Colonic mucosa (tissue), 4 donors: Measurements from ENCODE around the gene SERPINB10. TPM values are rescaled to one million over a fixed set of nuclear protein-coding genes. Genes with fewer than 3 reads are reported as not detected.
"Not testable (repeated sequence)": the region's sequence is repeated elsewhere in the genome, so short reads cannot be mapped to it uniquely, and the experiment has no call there.

Experiments used
- DNase-seq: peaks from one replicate; pipeline ENCODE4 v3.0.0-alpha.2; 2020
- H3K27ac ChIP-seq: fragments of 200-600 bp; one replicate; pipeline ENCODE4 v1.8.0; 2021
- H3K27me3 ChIP-seq: fragments of 200-600 bp; one replicate; pipeline ENCODE4 v1.8.0; 2021
- H3K36me3 ChIP-seq: fragments of 200-600 bp; one replicate; pipeline ENCODE4 v1.8.0; 2021
- H3K4me1 ChIP-seq: fragments of 200-600 bp; one replicate; pipeline ENCODE4 v1.8.0; 2021; ENCODE audit warnings: mild to moderate bottlenecking
- H3K4me3 ChIP-seq: fragments of 200-600 bp; one replicate; pipeline ENCODE4 v1.8.0; 2021
- H3K9ac ChIP-seq, 2 donors: one replicate each; pipeline ENCODE4 v1.7.0; 2013; ENCODE audit warnings: control low read depth in 2 of 2, low read depth in 2 of 2, low read length in 2 of 2
- H3K9me3 ChIP-seq: fragments of 200-600 bp; one replicate; pipeline ENCODE4 v1.8.0; 2021
- CTCF ChIP-seq: fragments of 200-600 bp; IDR thresholded peaks from one replicate; pipeline ENCODE4 v1.8.0; 2022; ENCODE audit warnings: antibody characterized with exemption, mild to moderate bottlenecking
- intact Hi-C: fragments of 100-400 bp; cut with DNase I; formaldehyde crosslinking; loops from one replicate; pipeline ENCODE4 v1.14.1; 2022
- total RNA-seq, 2 donors: library from RNA; stranded (reverse); fragmentation: NEBNext Ultra II Directional in 1 of 2; extraction: Animal tissue kit (Norgen Biotek cat#: 25700) in 1 of 2; gene quantifications; one replicate each; pipeline ENCODE4 v1.2.1, GENCODE V29; 2021
- donor health status: healthy.
- donor health status: DM: no; HTN: no; CAD: no.
- donor health status: DM: no; HTN: no; CAD: no.

SERPINB10 gene
- total RNA-seq, 2 donors from 2014 or later = not detected

- H3K27ac ChIP-seq = no peak overlapping the region
- no peak for DNase-seq
- intact Hi-C loops = no loop called here
- H3K4me1 ChIP-seq = no peaks in the 10 kb centered on the region
- no peak for TF ChIP-seq CTCF
- no peaks in the 10 kb centered on the region for H3K36me3 ChIP-seq
- no peaks in the 10 kb centered on the region for H3K9me3 ChIP-seq
- no peak overlapping the region for H3K9ac ChIP-seq
- no peaks in the 10 kb centered on the region for H3K27me3 ChIP-seq
- no peak overlapping the region for H3K4me3 ChIP-seq
Measured at GRCh38 chr18:63909870-63910269, 2.1 kb downstream of the SERPINB10 start.

- no peaks in the 10 kb centered on the region for H3K36me3 ChIP-seq
- H3K4me1 ChIP-seq = no peaks in the 10 kb centered on the region
- no peak for TF ChIP-seq CTCF
- intact Hi-C loops = no loop called here
- no peak overlapping the region for H3K4me3 ChIP-seq
- H3K27me3 ChIP-seq = no peaks in the 10 kb centered on the region
- H3K9me3 ChIP-seq = no peaks in the 10 kb centered on the region
- no peak for DNase-seq
- H3K9ac ChIP-seq = no peak overlapping the region
- H3K27ac ChIP-seq = no peak overlapping the region
Measured at GRCh38 chr18:63917817-63918216, 10.1 kb downstream of the SERPINB10 start.

- H3K27me3 ChIP-seq = no peaks in the 10 kb centered on the region
- no peak overlapping the region for H3K9ac ChIP-seq
- no peaks in the 10 kb centered on the region for H3K36me3 ChIP-seq
- no peak for TF ChIP-seq CTCF
- intact Hi-C loops = no loop called here
- H3K9me3 ChIP-seq = no peaks in the 10 kb centered on the region
- no peak overlapping the region for H3K4me3 ChIP-seq
- no peaks in the 10 kb centered on the region for H3K4me1 ChIP-seq
- no peak overlapping the region for H3K27ac ChIP-seq
- no peak for DNase-seq
Measured at GRCh38 chr18:63922049-63922448, 14.3 kb downstream of the SERPINB10 start.

GRCh38 chr18:63924551-63924950 lies 16.8 kb downstream of the SERPINB10 start:
- Histone ChIP-seq H3K27ac (no peak overlapping the region), H3K4me1 (no peaks in the 10 kb centered on the region), H3K9me3 (no peaks in the 10 kb centered on the region), H3K9ac (no peak overlapping the region), H3K4me3 (no peak overlapping the region), H3K27me3 (no peaks in the 10 kb centered on the region), H3K36me3 (no peaks in the 10 kb centered on the region)
- TF ChIP-seq CTCF = no peak
- intact Hi-C loops = no loop called here
- no peak for DNase-seq

GRCh38 chr18:63928331-63928730 lies 20.6 kb downstream of the SERPINB10 start:
- Histone ChIP-seq H3K4me3 (no peak overlapping the region), H3K9ac (no peak overlapping the region), H3K4me1 (no peaks in the 10 kb centered on the region), H3K27me3 (no peaks in the 10 kb centered on the region), H3K9me3 (no peaks in the 10 kb centered on the region), H3K27ac (no peak overlapping the region), H3K36me3 (no peaks in the 10 kb centered on the region)
- DNase-seq = no peak
- intact Hi-C loops = no loop called here
- no peak for TF ChIP-seq CTCF

GRCh38 chr18:63929369-63929768 lies 21.6 kb downstream of the SERPINB10 start:
- H3K4me1 ChIP-seq, H3K4me3 ChIP-seq, H3K9me3 ChIP-seq, H3K9ac ChIP-seq, DNase-seq, H3K36me3 ChIP-seq, intact Hi-C loops, H3K27me3 ChIP-seq, H3K27ac ChIP-seq: not testable (repeated sequence)
